Erythroblast (primary cell): ENCODE results near the gene CCDC137.
A peak's percentile ranks its signal among the peaks of the same experiment; 100 is the strongest.

ENCODE experiments used
- DNase-seq, 2 experiments: peaks; one replicate each; lab custom pipeline; 2025; lab: John Stamatoyannopoulos, UW
- GATA1 ChIP-seq: IDR thresholded peaks from 2 replicates; pipeline ENCODE4 v1.6.1; 2011; ENCODE audit warnings: low read depth, mild to moderate bottlenecking, control low read depth, low read length, moderate library complexity
- POLR2A ChIP-seq: IDR thresholded peaks from 2 replicates; pipeline ENCODE4 v1.6.1; 2011; ENCODE audit warnings: mild to moderate bottlenecking, low read length

CCDC137 gene

DNA sequence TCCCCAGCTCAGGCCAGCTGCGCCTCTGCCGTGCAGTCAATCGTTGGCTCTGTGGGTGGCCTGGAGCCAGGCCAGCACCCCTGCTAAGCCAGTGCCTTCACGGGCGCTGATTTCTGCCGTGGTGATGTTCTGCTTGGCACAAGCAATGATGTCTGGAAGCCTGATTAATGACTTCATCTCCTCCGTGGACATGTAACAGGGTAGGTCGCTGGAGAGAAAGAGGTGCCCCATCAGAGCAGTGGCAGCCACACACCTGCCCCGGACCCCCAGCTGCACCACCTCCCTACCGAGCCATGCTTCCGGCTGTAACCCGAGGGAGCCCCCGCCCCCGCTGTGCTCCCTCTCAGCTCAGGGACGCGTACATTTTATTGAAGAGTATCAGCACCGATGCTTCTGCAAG, 15.1 kb downstream of the CCDC137 start:
- TF ChIP-seq GATA1 (no peak), POLR2A (no peak)
- no peak for DNase-seq

DNA sequence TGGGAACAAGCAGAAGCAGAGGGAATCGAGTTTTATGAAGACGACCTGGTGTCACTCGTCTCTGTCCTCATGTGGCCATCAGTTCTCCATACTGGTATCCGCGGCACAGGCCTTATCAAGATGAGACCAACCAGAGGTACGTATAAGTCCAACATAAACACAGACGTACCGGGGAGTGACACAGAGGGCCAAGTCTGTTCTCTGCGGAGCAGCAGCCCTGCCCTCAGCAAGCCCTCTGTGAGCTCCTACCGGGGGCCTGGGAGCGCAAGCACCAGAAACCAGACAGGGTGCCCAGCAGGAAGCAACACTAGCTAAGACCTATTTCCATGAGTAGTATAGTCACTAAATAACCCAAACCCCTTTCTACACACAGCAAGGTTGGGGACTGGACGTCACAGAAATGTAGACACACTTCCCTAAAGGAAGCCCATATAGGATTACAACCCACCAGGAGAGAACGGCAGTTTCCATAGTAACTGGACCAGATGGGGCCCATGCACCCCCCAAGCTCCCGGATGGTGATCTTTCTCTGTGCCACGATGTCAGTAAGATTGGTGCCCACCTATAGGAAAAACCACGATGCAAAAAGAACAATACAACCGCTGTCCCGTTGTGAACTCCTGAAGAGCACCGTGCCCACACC, 16.1 kb downstream of the CCDC137 start:
- DNase-seq, result peak; percentile 33 to 44
- TF ChIP-seq POLR2A (no peak), GATA1 (no peak)

- DNase-seq, result no peak
- no peak for TF ChIP-seq GATA1
Measured at GRCh38 chr17:81683208-81683583, 16.7 kb downstream of the CCDC137 start.

DNA sequence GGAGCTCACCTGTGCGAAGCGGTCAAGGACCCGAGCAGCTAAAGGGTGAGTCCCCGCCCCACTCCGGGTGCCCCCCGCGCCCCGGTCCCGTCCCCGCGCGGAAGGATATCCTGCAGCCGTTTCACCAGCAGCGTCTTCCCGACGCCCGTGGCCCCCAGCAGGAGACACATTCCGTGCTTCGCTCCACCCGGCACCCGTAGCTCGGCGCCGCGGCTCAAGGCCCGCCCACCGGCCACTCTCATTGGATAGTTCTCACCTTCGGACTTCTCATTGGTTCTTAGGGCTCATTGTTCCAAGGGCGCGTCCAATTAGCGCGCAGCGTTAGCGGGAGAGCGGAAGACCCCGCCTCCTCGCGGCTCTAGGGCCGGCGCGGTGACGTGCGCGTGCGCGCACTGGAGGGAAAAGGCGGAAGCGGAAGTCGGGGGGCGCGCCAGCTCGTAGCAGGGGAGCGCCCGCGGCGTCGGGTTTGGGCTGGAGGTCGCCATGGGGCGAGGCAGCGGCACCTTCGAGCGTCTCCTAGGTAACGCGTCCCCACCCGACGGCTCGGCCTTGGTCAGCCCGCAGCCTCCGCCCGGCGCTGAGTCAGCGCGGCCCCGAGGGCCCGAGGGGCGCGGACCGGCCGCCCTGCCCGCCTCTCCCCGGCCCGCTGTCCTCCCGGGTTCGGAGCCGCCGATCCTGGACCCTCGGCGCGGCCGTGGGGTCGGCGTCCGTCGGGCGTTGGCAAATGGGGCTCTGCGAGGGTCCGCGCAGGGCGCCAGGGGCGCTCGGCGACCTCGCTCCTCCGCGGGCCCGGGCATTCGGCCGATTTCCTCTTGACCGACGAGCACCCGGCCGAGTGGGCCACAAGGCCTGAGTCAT, 17.3 kb downstream of the CCDC137 start, which contains the start of the genes ARL16 and HGS:
ARL16 (minus strand) TSS at position 214 of the 858 bp plus-strand sequence; CDS start at position 170, 44 bp downstream.
HGS (plus strand) TSS at position 428 of the 858 bp plus-strand sequence; CDS start at position 484, 56 bp downstream.
- peak; percentile 99 to 100 for DNase-seq
- TF ChIP-seq POLR2A, result peak; percentile 74
- no peak for TF ChIP-seq GATA1

GRCh38 chr17:81684442-81684911, 17.9 kb downstream of the CCDC137 start:
- TF ChIP-seq POLR2A (no peak), GATA1 (no peak)
- DNase-seq, result peak in 1 of 2 experiments; percentile 64

- peak; percentile 21 to 43 for DNase-seq
- TF ChIP-seq POLR2A (no peak), GATA1 (no peak)
Measured at GRCh38 chr17:81685108-81685507, 18.6 kb downstream of the CCDC137 start.

DNA sequence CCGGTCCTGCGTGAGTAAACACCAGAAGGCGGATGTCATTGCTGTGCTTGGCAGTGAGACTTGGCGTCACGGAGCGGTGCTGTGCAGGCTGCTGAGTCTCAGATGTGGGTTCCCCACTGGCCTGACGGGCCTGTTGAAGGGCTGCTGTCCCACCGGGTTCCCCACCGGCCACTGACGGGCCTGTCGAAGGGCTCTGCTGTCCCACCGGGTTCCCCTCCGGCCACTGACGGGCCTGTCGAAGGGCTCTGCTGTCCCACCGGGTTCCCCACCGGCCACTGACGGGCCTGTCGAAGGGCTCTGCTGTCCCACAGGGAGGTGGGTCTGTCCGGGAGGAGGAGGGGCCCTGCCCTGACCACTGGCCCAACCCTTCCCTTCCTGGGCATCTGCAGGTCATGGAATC, 20.1 kb downstream of the CCDC137 start:
- no peak for DNase-seq
- TF ChIP-seq GATA1 (no peak), POLR2A (no peak)

DNA sequence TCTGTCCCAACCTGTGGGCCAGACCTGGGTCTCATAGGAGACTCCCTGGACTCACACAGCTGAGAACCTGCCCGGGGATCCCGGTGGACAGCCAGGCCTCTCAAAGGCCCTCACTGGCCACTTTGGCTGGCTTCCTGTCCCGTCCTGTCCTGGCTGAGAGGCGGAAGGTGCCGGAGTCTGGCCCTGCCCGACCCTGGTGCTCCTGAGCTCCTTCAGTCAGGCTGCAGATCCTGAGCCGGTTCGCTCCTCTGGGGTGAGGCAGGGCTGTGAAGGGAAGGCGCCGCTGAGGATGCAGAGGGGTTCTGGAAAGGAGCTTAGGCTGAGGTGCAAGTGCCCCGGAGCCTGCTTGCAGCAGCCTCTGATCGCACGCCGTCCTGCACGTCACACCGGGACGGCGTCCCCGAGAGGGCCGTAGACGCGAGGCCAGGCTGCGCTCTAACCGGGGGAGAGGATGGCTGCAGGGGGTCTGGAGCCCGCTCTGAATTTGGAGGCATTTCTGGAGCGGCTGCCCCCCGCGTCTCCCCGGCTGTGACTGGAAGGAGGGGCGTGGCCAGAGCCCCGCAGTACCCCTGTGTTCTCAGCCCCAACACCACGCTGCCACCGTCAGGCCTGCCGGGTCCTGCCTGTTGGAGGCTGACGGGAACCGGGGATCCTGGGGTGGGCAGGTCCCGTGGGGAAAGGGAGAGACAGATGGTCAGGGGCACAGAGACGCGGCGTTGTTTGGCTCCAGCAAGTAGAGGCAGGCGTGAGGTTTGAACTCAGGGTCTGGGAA, 21.4 kb downstream of the CCDC137 start:
- TF ChIP-seq POLR2A (no peak), GATA1 (no peak)
- no peak for DNase-seq

- TF ChIP-seq POLR2A (no peak), GATA1 (no peak)
- no peak for DNase-seq
Measured at GRCh38 chr17:81688616-81689015, 22.1 kb downstream of the CCDC137 start.

DNA sequence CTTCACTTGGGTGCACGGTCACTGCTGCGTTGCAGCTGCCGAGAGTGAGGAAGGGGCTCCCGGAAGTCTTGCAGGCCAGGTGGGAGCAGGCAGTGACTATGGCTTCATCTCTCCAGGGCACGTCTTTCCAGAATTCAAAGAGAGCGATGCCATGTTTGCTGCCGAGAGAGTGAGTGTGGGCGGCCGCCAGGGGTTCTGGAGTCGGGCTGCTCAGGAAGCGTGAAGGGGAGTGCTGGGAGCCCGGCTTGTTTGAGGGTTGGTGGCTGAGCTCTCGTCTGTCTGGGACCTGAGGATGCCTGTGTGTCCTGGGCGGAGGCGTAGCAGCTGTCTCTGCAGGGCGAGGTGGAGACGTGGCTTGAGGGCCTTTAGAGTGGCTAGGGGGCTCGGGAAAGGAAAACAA, 23.5 kb downstream of the CCDC137 start:
- no peak for TF ChIP-seq POLR2A
- TF ChIP-seq GATA1, result no peak
- DNase-seq, result no peak

GRCh38 chr17:81690549-81690948, 24.0 kb downstream of the CCDC137 start:
- TF ChIP-seq GATA1, result no peak
- no peak for DNase-seq

DNA sequence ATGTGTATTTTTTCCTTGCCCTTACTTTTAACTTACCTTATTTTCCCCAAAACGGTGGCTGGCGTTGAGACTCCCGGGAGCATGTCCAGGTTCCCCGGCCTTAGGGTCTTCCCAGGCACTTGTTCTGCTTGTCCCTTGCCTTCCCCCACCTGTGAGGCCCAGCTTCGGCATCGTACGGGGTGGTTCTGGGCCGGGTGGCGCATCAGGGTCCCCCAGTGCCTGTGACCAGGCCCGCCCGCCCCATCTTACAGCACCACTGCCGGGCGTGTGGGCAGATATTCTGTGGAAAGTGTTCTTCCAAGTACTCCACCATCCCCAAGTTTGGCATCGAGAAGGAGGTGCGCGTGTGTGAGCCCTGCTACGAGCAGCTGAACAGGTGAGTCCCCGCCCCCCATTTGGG, 24.7 kb downstream of the CCDC137 start:
- no peak for DNase-seq
- no peak for TF ChIP-seq GATA1
- TF ChIP-seq POLR2A, result no peak

- TF ChIP-seq POLR2A (no peak), GATA1 (no peak)
- DNase-seq, result no peak
Measured at GRCh38 chr17:81691608-81692007, 25.1 kb downstream of the CCDC137 start.
